H1 (cell line): ENCODE data around the gene CEBPG. TPM values are rescaled to one million over a fixed set of nuclear protein-coding genes. Genes with fewer than 3 reads are reported as not detected.

Experiments used
- CTCF ChIA-PET: fragments of 300-600 bp; sonication (Branson Sonifier 250); formaldehyde crosslinking; loops from one replicate; lab custom pipeline; 2021; ENCODE audit not compliant: partially characterized antibody; lab: Charles Lee
- POLR2A ChIA-PET: fragments of 300-600 bp; sonication (Branson Sonifier 250); formaldehyde crosslinking; loops from one replicate; lab custom pipeline; 2021; ENCODE audit warnings: inconsistent platforms; ENCODE audit not compliant: partially characterized antibody; lab: Charles Lee
- DNase-seq, 2 experiments: peaks; one replicate each; pipeline versions ENCODE4 v3.0.0 to v3.0.0-alpha.2; 2010 to 2022; ENCODE audit warnings: low spot score in 2 of 2, low read depth in 1 of 2, mixed read lengths in 1 of 2
- FAIRE-seq: peaks from 2 replicates; lab custom pipeline; 2011; peaks lifted over from hg19 to GRCh38; lab: Jason Lieb, UNC
- H2AFZ ChIP-seq: 2 replicates; pipeline ENCODE4 v1.8.1; 2012; ENCODE audit warnings: low read length, inconsistent platforms
- H2AK5ac ChIP-seq: 2 replicates; pipeline ENCODE4 v1.6.1; 2013; ENCODE audit warnings: low read depth, low read length
- H2BK120ac ChIP-seq: replicated peaks from 2 replicates; pipeline ENCODE3; 2013; ENCODE audit warnings: low read depth, low read length, inconsistent platforms
- H2BK12ac ChIP-seq: 2 replicates; pipeline ENCODE4 v1.6.1; 2013; ENCODE audit warnings: low read depth, low read length
- H2BK15ac ChIP-seq: 2 replicates; pipeline ENCODE4 v1.6.1; 2013; ENCODE audit warnings: low read length
- H2BK20ac ChIP-seq: 2 replicates; pipeline ENCODE4 v1.6.1; 2013; ENCODE audit warnings: low read length
- H2BK5ac ChIP-seq: 2 replicates; pipeline ENCODE4 v1.6.1; 2013; ENCODE audit warnings: low read depth, low read length
- H3K14ac ChIP-seq: 2 replicates; pipeline ENCODE4 v1.6.1; 2013; ENCODE audit warnings: inconsistent platforms; ENCODE audit not compliant: insufficient read length
- H3K18ac ChIP-seq: 2 replicates; pipeline ENCODE4 v1.6.1; 2013; ENCODE audit warnings: low read length; ENCODE audit errors: extremely low read depth
- H3K23ac ChIP-seq: 2 replicates; pipeline ENCODE4 v1.6.1; 2013; ENCODE audit warnings: inconsistent platforms; ENCODE audit not compliant: insufficient read length
- H3K23me2 ChIP-seq: 2 replicates; pipeline ENCODE4 v1.6.1; 2013; ENCODE audit warnings: low read depth, low read length
- H3K27ac ChIP-seq: 2 replicates; pipeline ENCODE4 v1.6.1; 2011; ENCODE audit warnings: low read depth, low read length, inconsistent platforms
- H3K27me3 ChIP-seq, 4 experiments: replicated peaks in 1 of 4; 1 replicate in 1 of 4; 2 replicates in 3 of 4; pipeline versions ENCODE4 v1.6.1 to v1.8.1; 2011 to 2013; ENCODE audit warnings: low read length in 3 of 4, mild to moderate bottlenecking in 3 of 4, inconsistent platforms in 2 of 4, mixed read lengths in 2 of 4, moderate library complexity in 1 of 4; ENCODE audit not compliant: control insufficient read depth in 3 of 4, insufficient read depth in 3 of 4; ENCODE audit errors: extremely low read depth in 1 of 4
- H3K36me3 ChIP-seq, 4 experiments: 2 replicates each; pipeline versions ENCODE4 v1.6.1 to v1.8.1; 2011 to 2013; ENCODE audit warnings: mild to moderate bottlenecking in 4 of 4, low read length in 3 of 4, moderate library complexity in 2 of 4, control low read depth in 1 of 4, inconsistent platforms in 1 of 4; ENCODE audit not compliant: insufficient read depth in 4 of 4, control insufficient read depth in 2 of 4
- H3K4ac ChIP-seq: replicated peaks from 2 replicates; pipeline ENCODE3; 2013; ENCODE audit warnings: low read length, low read depth, mixed read lengths, inconsistent platforms; ENCODE audit not compliant: insufficient read length
- H3K4me1 ChIP-seq, 4 experiments: replicated peaks in 1 of 4; 1 replicate in 1 of 4; 2 replicates in 3 of 4; pipeline versions ENCODE4 v1.6.1 to v1.8.1; 2011 to 2013; ENCODE audit warnings: low read length in 3 of 4, inconsistent platforms in 2 of 4, mixed read lengths in 1 of 4; ENCODE audit not compliant: insufficient read depth in 4 of 4, control insufficient read depth in 3 of 4
- H3K4me2 ChIP-seq, 2 experiments: 2 replicates each; pipeline versions ENCODE4 v1.6.1 to v1.8.1; 2011 to 2013; ENCODE audit warnings: low read depth in 2 of 2, low read length in 2 of 2, control low read depth in 1 of 2, inconsistent platforms in 1 of 2, mild to moderate bottlenecking in 1 of 2; ENCODE audit not compliant: insufficient read depth in 1 of 2
- H3K4me3 ChIP-seq, 4 experiments: fragments of 200-600, 300-600 bp in 1 of 4; sonication (generic), shearing (Covaris generic), sonication (Bioruptor Twin) in 1 of 4; 2 replicates each; pipeline versions ENCODE4 v1.5.1 to v1.8.1; 2011 to 2016; ENCODE audit warnings: low read length in 4 of 4, low read depth in 3 of 4, control low read depth in 2 of 4, inconsistent platforms in 2 of 4, mild to moderate bottlenecking in 2 of 4, mixed read lengths in 1 of 4, moderate library complexity in 1 of 4; ENCODE audit not compliant: insufficient read depth in 2 of 4; ENCODE audit errors: extremely low read depth in 1 of 4
- H3K56ac ChIP-seq: replicated peaks from 2 replicates; pipeline ENCODE3; 2013; ENCODE audit warnings: low read depth, mild to moderate bottlenecking, mixed read lengths, low read length, inconsistent platforms; ENCODE audit not compliant: insufficient read length
- H3K79me1 ChIP-seq: 2 replicates; pipeline ENCODE4 v1.6.1; 2013; ENCODE audit warnings: low read depth, low read length, control low read depth
- H3K79me2 ChIP-seq, 2 experiments: 2 replicates each; pipeline versions ENCODE4 v1.6.1 to v1.8.1; 2012 to 2013; ENCODE audit warnings: low read length in 2 of 2, mild to moderate bottlenecking in 2 of 2, inconsistent platforms in 1 of 2; ENCODE audit not compliant: insufficient read depth in 2 of 2, control insufficient read depth in 1 of 2
- H3K9ac ChIP-seq, 4 experiments: replicated peaks in 1 of 4; 1 replicate in 1 of 4; 2 replicates in 3 of 4; pipeline versions ENCODE4 v1.6.1 to v1.8.1; 2011 to 2013; ENCODE audit warnings: low read depth in 3 of 4, low read length in 3 of 4, control low read depth in 2 of 4, mild to moderate bottlenecking in 2 of 4, moderate library complexity in 2 of 4, inconsistent platforms in 1 of 4; ENCODE audit errors: extremely low read depth in 1 of 4
- H3K9me3 ChIP-seq, 2 experiments: 2 replicates each; pipeline versions ENCODE4 v1.6.1 to v1.8.1; 2012 to 2013; ENCODE audit warnings: mild to moderate bottlenecking in 2 of 2, moderate library complexity in 2 of 2, control low read depth in 1 of 2, inconsistent platforms in 1 of 2, low read depth in 1 of 2, low read length in 1 of 2, mixed read lengths in 1 of 2; ENCODE audit not compliant: insufficient read depth in 2 of 2
- H4K20me1 ChIP-seq, 2 experiments: replicated peaks in 1 of 2; 2 replicates each; pipeline versions ENCODE3 to v1.8.1; 2011 to 2013; ENCODE audit warnings: inconsistent platforms in 2 of 2, low read length in 2 of 2, mild to moderate bottlenecking in 1 of 2; ENCODE audit not compliant: insufficient read depth in 2 of 2, control insufficient read depth in 1 of 2
- H4K5ac ChIP-seq: 2 replicates; pipeline ENCODE4 v1.6.1; 2013; ENCODE audit warnings: low read length, low read depth, mixed read lengths, inconsistent platforms; ENCODE audit not compliant: insufficient read length
- H4K8ac ChIP-seq: 2 replicates; pipeline ENCODE4 v1.8.0; 2013; ENCODE audit warnings: mild to moderate bottlenecking, moderate library complexity, low read length, inconsistent platforms; ENCODE audit not compliant: insufficient read depth; ENCODE audit errors: extremely low read depth
- H4K91ac ChIP-seq: replicated peaks from 2 replicates; pipeline ENCODE3; 2013; ENCODE audit warnings: low read length, mixed read lengths, inconsistent platforms; ENCODE audit not compliant: insufficient read length
- BACH1 ChIP-seq: IDR thresholded peaks from 2 replicates; pipeline ENCODE4 v1.6.1; 2012; ENCODE audit warnings: low read length, improper control_type of control experiment
- NRF1 ChIP-seq: IDR thresholded peaks from 2 replicates; pipeline ENCODE4 v1.6.1; 2011; ENCODE audit warnings: mild to moderate bottlenecking, low read depth, low read length, improper control_type of control experiment
- RBBP5 ChIP-seq: IDR thresholded peaks from 2 replicates; pipeline ENCODE4 v1.7.1; 2012; ENCODE audit warnings: low read depth, mild to moderate bottlenecking, inconsistent platforms, low read length, moderate library complexity, borderline replicate concordance
- WGBS, 2 experiments: shearing (Covaris generic) in 1 of 2; methylation state at CpG; one replicate each; pipeline versions ENCODE4 v1.1.6 to v1.1.7; 2013 to 2015; ENCODE audit warnings: low lambda C conversion rate in 2 of 2, mixed read lengths in 2 of 2, inconsistent platforms in 1 of 2, low coverage in 1 of 2, missing lambda C conversion rate in 1 of 2; ENCODE audit not compliant: insufficient replicate concordance in 2 of 2, insufficient coverage in 1 of 2, insufficient read length in 1 of 2; ENCODE audit errors: extremely low coverage in 1 of 2, missing lambda C conversion rate in 1 of 2; 5-methylcytosine and 5-hydroxymethylcytosine counted together
- polyA plus RNA-seq, 7 experiments: library from polyadenylated mRNA; depleted of rRNA in 3 of 7; stranded (reverse) in 5 of 7; unstranded in 2 of 7; fragments of >200 nt in 5 of 7; fragments of 200-250 nt in 2 of 7; gene quantifications; 1 replicate in 5 of 7; 2 replicates in 1 of 7; 4 replicates in 1 of 7; pipeline versions ENCODE4 v1.2.1 to v1.2.3, GENCODE V29; 2011 to 2013; ENCODE audit warnings: missing spikeins in 2 of 7, mixed read lengths in 2 of 7
- total RNA-seq: library from RNA; stranded (reverse); fragmentation: NEBNext Ultra II Directional; extraction: Animal tissue kit (Norgen Biotek cat#: 25700); gene quantifications from 2 replicates; pipeline ENCODE4 v1.2.1, GENCODE V29; 2021

Gene CEBPG
- total and polyA plus RNA-seq, 2 of the 8 experiments (the other 6 are each of a cell fraction or from before 2014, with no cell fraction given) = 12.3 to 35.4 TPM

GRCh38 chr19:33382006-33382405 lies 8.5 kb downstream of the CEBPG start:
- Histone ChIP-seq H3K79me2 (peaks cover 6 to 87% of the 10 kb centered on the region in 2 experiments), H3K79me1 (peaks cover 20% of the 10 kb centered on the region), H4K20me1 (peaks cover 22 to 26% of the 10 kb centered on the region in 2 experiments), H2BK120ac (no peak overlapping the region), H3K23ac (no peak overlapping the region), H3K18ac (no peak overlapping the region), H2BK12ac (no peak overlapping the region), H3K9ac (no peak overlapping the region), H3K27ac (no peak overlapping the region), H3K27me3 (no peaks in the 10 kb centered on the region), H2BK20ac (no peak overlapping the region), H2BK15ac (no peak overlapping the region), H3K9me3 (no peaks in the 10 kb centered on the region), H3K36me3 (peaks cover 0 to 9% (median 2%) of the 10 kb centered on the region in 4 experiments; a peak in 4 of 8 replicates), H2AK5ac (no peak overlapping the region), H2AFZ (no peak overlapping the region), H3K23me2 (no peaks in the 10 kb centered on the region), H3K4me3 (no peak overlapping the region), H3K4ac (no peak overlapping the region), H3K56ac (no peak overlapping the region), H2BK5ac (no peak overlapping the region), H3K14ac (no peak overlapping the region), H4K91ac (no peak overlapping the region), H4K8ac (no peak overlapping the region), H3K4me1 (peaks cover 0 to 8% (median 4%) of the 10 kb centered on the region in 4 experiments; a peak in 6 of 7 replicates), H4K5ac (no peak overlapping the region), H3K4me2 (no peak overlapping the region)
- DNase-seq (no peak), FAIRE-seq (no peak)
- no peak for TF ChIP-seq RBBP5
- TF ChIP-seq NRF1 = no peak
- no peak for TF ChIP-seq BACH1
- ChIA-PET CTCF (interaction anchor here (0.7 to 3.9 kb wide), 9 partner anchors 16 to 247 kb away, joined by 3 to 21 read pairs (median 3); no protein-coding TSS in a partner anchor), POLR2A (interaction anchor here (0.8 to 1.7 kb wide), 7 partner anchors 9 to 147 kb away, joined by 3 to 4 read pairs (median 4); partner anchors contain the start of gene CEBPG)
- WGBS, 2 experiments = 93% methylated on average over 4 of the region's 4 CpGs; no CpG with 5 or more reads in 1 of the 2 experiments
